H1 (cell line): ENCODE results near the gene SNTG2. TPM values are rescaled to one million over a fixed set of nuclear protein-coding genes. Genes with fewer than 3 reads are reported as not detected.

Source experiments
- CTCF ChIA-PET: fragments of 300-600 bp; sonication (Branson Sonifier 250); formaldehyde crosslinking; loops from one replicate; lab custom pipeline; 2021; ENCODE audit not compliant: partially characterized antibody; lab: Charles Lee
- POLR2A ChIA-PET: fragments of 300-600 bp; sonication (Branson Sonifier 250); formaldehyde crosslinking; loops from one replicate; lab custom pipeline; 2021; ENCODE audit warnings: inconsistent platforms; ENCODE audit not compliant: partially characterized antibody; lab: Charles Lee
- DNase-seq, 2 experiments: peaks; one replicate each; pipeline versions ENCODE4 v3.0.0 to v3.0.0-alpha.2; 2010 to 2022; ENCODE audit warnings: low spot score in 2 of 2, low read depth in 1 of 2, mixed read lengths in 1 of 2
- FAIRE-seq: peaks from 2 replicates; lab custom pipeline; 2011; peaks lifted over from hg19 to GRCh38; lab: Jason Lieb, UNC
- H2AFZ ChIP-seq: 2 replicates; pipeline ENCODE4 v1.8.1; 2012; ENCODE audit warnings: low read length, inconsistent platforms
- H2AK5ac ChIP-seq: 2 replicates; pipeline ENCODE4 v1.6.1; 2013; ENCODE audit warnings: low read depth, low read length
- H2BK120ac ChIP-seq: replicated peaks from 2 replicates; pipeline ENCODE3; 2013; ENCODE audit warnings: low read depth, low read length, inconsistent platforms
- H2BK12ac ChIP-seq: 2 replicates; pipeline ENCODE4 v1.6.1; 2013; ENCODE audit warnings: low read depth, low read length
- H2BK15ac ChIP-seq: 2 replicates; pipeline ENCODE4 v1.6.1; 2013; ENCODE audit warnings: low read length
- H2BK20ac ChIP-seq: 2 replicates; pipeline ENCODE4 v1.6.1; 2013; ENCODE audit warnings: low read length
- H2BK5ac ChIP-seq: 2 replicates; pipeline ENCODE4 v1.6.1; 2013; ENCODE audit warnings: low read depth, low read length
- H3K14ac ChIP-seq: 2 replicates; pipeline ENCODE4 v1.6.1; 2013; ENCODE audit warnings: inconsistent platforms; ENCODE audit not compliant: insufficient read length
- H3K18ac ChIP-seq: 2 replicates; pipeline ENCODE4 v1.6.1; 2013; ENCODE audit warnings: low read length; ENCODE audit errors: extremely low read depth
- H3K23ac ChIP-seq: 2 replicates; pipeline ENCODE4 v1.6.1; 2013; ENCODE audit warnings: inconsistent platforms; ENCODE audit not compliant: insufficient read length
- H3K23me2 ChIP-seq: 2 replicates; pipeline ENCODE4 v1.6.1; 2013; ENCODE audit warnings: low read depth, low read length
- H3K27ac ChIP-seq: 2 replicates; pipeline ENCODE4 v1.6.1; 2011; ENCODE audit warnings: low read depth, low read length, inconsistent platforms
- H3K27me3 ChIP-seq, 4 experiments: replicated peaks in 1 of 4; 1 replicate in 1 of 4; 2 replicates in 3 of 4; pipeline versions ENCODE4 v1.6.1 to v1.8.1; 2011 to 2013; ENCODE audit warnings: low read length in 3 of 4, mild to moderate bottlenecking in 3 of 4, inconsistent platforms in 2 of 4, mixed read lengths in 2 of 4, moderate library complexity in 1 of 4; ENCODE audit not compliant: control insufficient read depth in 3 of 4, insufficient read depth in 3 of 4; ENCODE audit errors: extremely low read depth in 1 of 4
- H3K36me3 ChIP-seq, 4 experiments: 2 replicates each; pipeline versions ENCODE4 v1.6.1 to v1.8.1; 2011 to 2013; ENCODE audit warnings: mild to moderate bottlenecking in 4 of 4, low read length in 3 of 4, moderate library complexity in 2 of 4, control low read depth in 1 of 4, inconsistent platforms in 1 of 4; ENCODE audit not compliant: insufficient read depth in 4 of 4, control insufficient read depth in 2 of 4
- H3K4ac ChIP-seq: replicated peaks from 2 replicates; pipeline ENCODE3; 2013; ENCODE audit warnings: low read length, low read depth, mixed read lengths, inconsistent platforms; ENCODE audit not compliant: insufficient read length
- H3K4me1 ChIP-seq, 4 experiments: replicated peaks in 1 of 4; 1 replicate in 1 of 4; 2 replicates in 3 of 4; pipeline versions ENCODE4 v1.6.1 to v1.8.1; 2011 to 2013; ENCODE audit warnings: low read length in 3 of 4, inconsistent platforms in 2 of 4, mixed read lengths in 1 of 4; ENCODE audit not compliant: insufficient read depth in 4 of 4, control insufficient read depth in 3 of 4
- H3K4me2 ChIP-seq, 2 experiments: 2 replicates each; pipeline versions ENCODE4 v1.6.1 to v1.8.1; 2011 to 2013; ENCODE audit warnings: low read depth in 2 of 2, low read length in 2 of 2, control low read depth in 1 of 2, inconsistent platforms in 1 of 2, mild to moderate bottlenecking in 1 of 2; ENCODE audit not compliant: insufficient read depth in 1 of 2
- H3K4me3 ChIP-seq, 4 experiments: fragments of 200-600, 300-600 bp in 1 of 4; sonication (generic), shearing (Covaris generic), sonication (Bioruptor Twin) in 1 of 4; 2 replicates each; pipeline versions ENCODE4 v1.5.1 to v1.8.1; 2011 to 2016; ENCODE audit warnings: low read length in 4 of 4, low read depth in 3 of 4, control low read depth in 2 of 4, inconsistent platforms in 2 of 4, mild to moderate bottlenecking in 2 of 4, mixed read lengths in 1 of 4, moderate library complexity in 1 of 4; ENCODE audit not compliant: insufficient read depth in 2 of 4; ENCODE audit errors: extremely low read depth in 1 of 4
- H3K56ac ChIP-seq: replicated peaks from 2 replicates; pipeline ENCODE3; 2013; ENCODE audit warnings: low read depth, mild to moderate bottlenecking, mixed read lengths, low read length, inconsistent platforms; ENCODE audit not compliant: insufficient read length
- H3K79me1 ChIP-seq: 2 replicates; pipeline ENCODE4 v1.6.1; 2013; ENCODE audit warnings: low read depth, low read length, control low read depth
- H3K79me2 ChIP-seq, 2 experiments: 2 replicates each; pipeline versions ENCODE4 v1.6.1 to v1.8.1; 2012 to 2013; ENCODE audit warnings: low read length in 2 of 2, mild to moderate bottlenecking in 2 of 2, inconsistent platforms in 1 of 2; ENCODE audit not compliant: insufficient read depth in 2 of 2, control insufficient read depth in 1 of 2
- H3K9ac ChIP-seq, 4 experiments: replicated peaks in 1 of 4; 1 replicate in 1 of 4; 2 replicates in 3 of 4; pipeline versions ENCODE4 v1.6.1 to v1.8.1; 2011 to 2013; ENCODE audit warnings: low read depth in 3 of 4, low read length in 3 of 4, control low read depth in 2 of 4, mild to moderate bottlenecking in 2 of 4, moderate library complexity in 2 of 4, inconsistent platforms in 1 of 4; ENCODE audit errors: extremely low read depth in 1 of 4
- H3K9me3 ChIP-seq, 2 experiments: 2 replicates each; pipeline versions ENCODE4 v1.6.1 to v1.8.1; 2012 to 2013; ENCODE audit warnings: mild to moderate bottlenecking in 2 of 2, moderate library complexity in 2 of 2, control low read depth in 1 of 2, inconsistent platforms in 1 of 2, low read depth in 1 of 2, low read length in 1 of 2, mixed read lengths in 1 of 2; ENCODE audit not compliant: insufficient read depth in 2 of 2
- H4K20me1 ChIP-seq, 2 experiments: replicated peaks in 1 of 2; 2 replicates each; pipeline versions ENCODE3 to v1.8.1; 2011 to 2013; ENCODE audit warnings: inconsistent platforms in 2 of 2, low read length in 2 of 2, mild to moderate bottlenecking in 1 of 2; ENCODE audit not compliant: insufficient read depth in 2 of 2, control insufficient read depth in 1 of 2
- H4K5ac ChIP-seq: 2 replicates; pipeline ENCODE4 v1.6.1; 2013; ENCODE audit warnings: low read length, low read depth, mixed read lengths, inconsistent platforms; ENCODE audit not compliant: insufficient read length
- H4K8ac ChIP-seq: 2 replicates; pipeline ENCODE4 v1.8.0; 2013; ENCODE audit warnings: mild to moderate bottlenecking, moderate library complexity, low read length, inconsistent platforms; ENCODE audit not compliant: insufficient read depth; ENCODE audit errors: extremely low read depth
- H4K91ac ChIP-seq: replicated peaks from 2 replicates; pipeline ENCODE3; 2013; ENCODE audit warnings: low read length, mixed read lengths, inconsistent platforms; ENCODE audit not compliant: insufficient read length
- GABPA ChIP-seq: IDR thresholded peaks from 2 replicates; pipeline ENCODE4 v1.6.1; 2011; ENCODE audit warnings: mild to moderate bottlenecking, low read length, moderate library complexity, borderline replicate concordance; ENCODE audit not compliant: insufficient read depth
- JUND ChIP-seq: IDR thresholded peaks from 2 replicates; pipeline ENCODE4 v1.6.1; 2011; ENCODE audit warnings: mild to moderate bottlenecking, improper control_type of control experiment, low read length
- MAFK ChIP-seq: IDR thresholded peaks from 2 replicates; pipeline ENCODE4 v1.6.1; 2012; ENCODE audit warnings: low read depth, mild to moderate bottlenecking, improper control_type of control experiment, low read length
- PHF8 ChIP-seq: fragments of 200-600 bp; sonication (generic); conservative IDR thresholded peaks from 2 replicates; pipeline ENCODE4 v1.7.1; 2012; ENCODE audit warnings: low read depth, mild to moderate bottlenecking, inconsistent platforms, low read length, moderate library complexity
- TEAD4 ChIP-seq: IDR thresholded peaks from 2 replicates; pipeline ENCODE4 v1.6.1; 2012; ENCODE audit warnings: low read depth, low read length, inconsistent platforms, mixed read lengths
- ZNF274 ChIP-seq: IDR thresholded peaks from 2 replicates; pipeline ENCODE4 v1.7.0; 2012; ENCODE audit warnings: low read length, borderline replicate concordance; ENCODE audit errors: extremely low read depth
- WGBS, 2 experiments: shearing (Covaris generic) in 1 of 2; methylation state at CpG; one replicate each; pipeline versions ENCODE4 v1.1.6 to v1.1.7; 2013 to 2015; ENCODE audit warnings: low lambda C conversion rate in 2 of 2, mixed read lengths in 2 of 2, inconsistent platforms in 1 of 2, low coverage in 1 of 2, missing lambda C conversion rate in 1 of 2; ENCODE audit not compliant: insufficient replicate concordance in 2 of 2, insufficient coverage in 1 of 2, insufficient read length in 1 of 2; ENCODE audit errors: extremely low coverage in 1 of 2, missing lambda C conversion rate in 1 of 2; 5-methylcytosine and 5-hydroxymethylcytosine counted together
- polyA plus RNA-seq, 7 experiments: library from polyadenylated mRNA; depleted of rRNA in 3 of 7; stranded (reverse) in 5 of 7; unstranded in 2 of 7; fragments of >200 nt in 5 of 7; fragments of 200-250 nt in 2 of 7; gene quantifications; 1 replicate in 5 of 7; 2 replicates in 1 of 7; 4 replicates in 1 of 7; pipeline versions ENCODE4 v1.2.1 to v1.2.3, GENCODE V29; 2011 to 2013; ENCODE audit warnings: missing spikeins in 2 of 7, mixed read lengths in 2 of 7
- total RNA-seq: library from RNA; stranded (reverse); fragmentation: NEBNext Ultra II Directional; extraction: Animal tissue kit (Norgen Biotek cat#: 25700); gene quantifications from 2 replicates; pipeline ENCODE4 v1.2.1, GENCODE V29; 2021
- TF ChIP-seq, protein P1 (sequence below): IDR thresholded peaks from 2 replicates; pipeline ENCODE4 v1.6.1; 2011; ENCODE audit warnings: low read depth, mild to moderate bottlenecking, low read length; ENCODE audit not compliant: insufficient read depth

The SNTG2 gene
- total and polyA plus RNA-seq, 2 of the 8 experiments (the other 6 are each of a cell fraction or from before 2014, with no cell fraction given): 6.6 to 18.1 TPM

DNA sequence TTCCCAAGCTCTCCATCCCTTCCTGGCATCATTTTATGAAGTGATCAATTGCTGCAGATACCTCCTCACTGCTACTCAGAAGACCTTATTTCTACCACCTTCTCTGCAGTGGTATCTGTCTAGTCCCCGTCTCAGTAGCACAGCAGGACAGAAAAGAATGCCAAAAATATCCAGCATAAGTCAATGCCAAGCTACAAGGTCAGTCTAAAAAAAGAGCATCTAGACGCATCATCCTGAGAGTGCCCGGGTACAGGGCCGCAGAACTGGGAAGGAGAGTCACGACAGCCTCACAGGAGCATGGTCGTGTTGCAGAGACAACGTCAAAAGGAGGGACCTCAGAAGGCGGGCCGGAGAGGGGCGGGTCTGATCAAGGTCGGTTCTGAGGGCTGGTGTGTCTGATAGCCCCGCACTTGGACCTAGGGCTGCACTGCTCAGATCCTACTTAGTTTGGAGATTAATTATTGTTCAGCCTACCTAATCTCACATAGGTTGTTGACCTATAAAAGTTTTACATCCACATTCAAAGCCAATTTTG lies 24.3 kb upstream of the SNTG2 start:
- H3K4ac ChIP-seq: no peak overlapping the region
- H3K56ac ChIP-seq: no peak overlapping the region
- H4K5ac ChIP-seq: no peak overlapping the region
- FAIRE-seq (no peak), DNase-seq (no peak)
- no peak overlapping the region for H3K4me3 ChIP-seq
- H2BK120ac ChIP-seq: peak overlapping the region; percentile 16
- H3K14ac ChIP-seq: no peak overlapping the region
- no peaks in the 10 kb centered on the region for H3K79me2 ChIP-seq
- peak overlapping the region; percentile 60 for H3K18ac ChIP-seq
- H2BK5ac ChIP-seq: peak overlapping the region; percentile 94; the same call in 1 of the 2 replicates
- H3K9ac ChIP-seq: no peak overlapping the region
- H2AK5ac ChIP-seq: peak overlapping the region; percentile 56; the same call in 1 of the 2 replicates
- H3K23me2 ChIP-seq: no peaks in the 10 kb centered on the region
- H2BK15ac ChIP-seq: peak overlapping the region; percentile 83; the same call in 1 of the 2 replicates
- ChIA-PET CTCF (interaction anchor here (0.7 to 1.0 kb wide), 2 partner anchors 34 to 58 kb away, joined by 3 to 4 read pairs; no protein-coding TSS in a partner anchor), POLR2A (no interaction called here)
- no peak overlapping the region for H4K8ac ChIP-seq
- H3K36me3 ChIP-seq: no peaks in the 10 kb centered on the region
- peaks cover 7 to 20% (median 19%) of the 10 kb centered on the region in 4 experiments; a peak in 6 of 7 replicates for H3K4me1 ChIP-seq
- no peaks in the 10 kb centered on the region for H3K79me1 ChIP-seq
- peak overlapping the region; percentile 61 for H4K91ac ChIP-seq
- peaks cover 0 to 7% (median 2%) of the 10 kb centered on the region in 4 experiments; a peak in 3 of 7 replicates for H3K27me3 ChIP-seq
- no peak overlapping the region for H3K23ac ChIP-seq
- peak overlapping the region; percentile 93; the same call in 1 of the 2 replicates for H2BK12ac ChIP-seq
- peaks cover 10 to 11% of the 10 kb centered on the region in 2 experiments; a peak in 2 of 4 replicates for H3K9me3 ChIP-seq
- H4K20me1 ChIP-seq: no peaks in the 10 kb centered on the region
- no peak overlapping the region for H3K27ac ChIP-seq
- TF ChIP-seq, protein P1, sequence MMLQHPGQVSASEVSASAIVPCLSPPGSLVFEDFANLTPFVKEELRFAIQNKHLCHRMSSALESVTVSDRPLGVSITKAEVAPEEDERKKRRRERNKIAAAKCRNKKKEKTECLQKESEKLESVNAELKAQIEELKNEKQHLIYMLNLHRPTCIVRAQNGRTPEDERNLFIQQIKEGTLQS: no peak
- no peak for TF ChIP-seq MAFK
- no peak for TF ChIP-seq TEAD4
- no peak for TF ChIP-seq GABPA
- no peak for TF ChIP-seq PHF8
- TF ChIP-seq ZNF274: no peak
- TF ChIP-seq JUND: no peak
- 90% methylated on average over 12 of the region's 12 CpGs; no CpG with 5 or more reads in 1 of the 2 experiments for WGBS, 2 experiments
- H3K4me2 ChIP-seq: no peak overlapping the region
- no peak overlapping the region for H2AFZ ChIP-seq
- peak overlapping the region; percentile 15; the same call in 1 of the 2 replicates for H2BK20ac ChIP-seq
